WTC11 (cell line): ENCODE data around the gene AURKAIP1. TPM values are rescaled to one million over a fixed set of nuclear protein-coding genes. Genes with fewer than 3 reads are reported as not detected.

ENCODE experiments used
- ATAC-seq: fragments of 200-7000 bp; cut with Tn5 transposase; 2 replicates; pipeline ENCODE4 v1.10.0; 2021; ENCODE audit warnings: mild to moderate bottlenecking, moderate library complexity
- CTCF ChIA-PET: fragments of 300-600 bp; sonication (Branson Sonifier 250); formaldehyde crosslinking; loops from one replicate; lab custom pipeline; 2021; ENCODE audit warnings: antibody characterized with exemption; lab: Charles Lee
- POLR2A ChIA-PET: fragments of 350-600 bp; sonication (Branson Sonifier 250); formaldehyde crosslinking; loops from one replicate; lab custom pipeline; 2021; ENCODE audit warnings: antibody characterized with exemption; lab: Charles Lee
- DNase-seq: peaks from one replicate; pipeline ENCODE4 v3.0.0; 2021; ENCODE audit warnings: low spot score
- H3K27ac Mint-ChIP-seq: 2 replicates; pipeline ENCODE4 v1.8.0; 2021; ENCODE audit warnings: mixed read lengths
- H3K27me3 Mint-ChIP-seq: 2 replicates; pipeline ENCODE4 v1.8.0; 2021; ENCODE audit warnings: low read depth, mild to moderate bottlenecking, moderate library complexity, mixed read lengths
- H3K36me3 Mint-ChIP-seq: 2 replicates; pipeline ENCODE4 v1.8.0; 2021; ENCODE audit warnings: mixed read lengths
- H3K4me1 Mint-ChIP-seq: 2 replicates; pipeline ENCODE4 v1.8.0; 2022; ENCODE audit warnings: mixed read lengths
- H3K4me3 Mint-ChIP-seq: 2 replicates; pipeline ENCODE4 v1.8.0; 2021; ENCODE audit warnings: mild to moderate bottlenecking, moderate library complexity, mixed read lengths
- H3K9me3 Mint-ChIP-seq: 2 replicates; pipeline ENCODE4 v1.8.0; 2021; ENCODE audit warnings: mixed read lengths
- AR ChIP-seq: fragments of 250-450 bp; sonication (Bioruptor Pico); IDR thresholded peaks from 2 replicates; pipeline ENCODE4 v1.9.0; 2021; ENCODE audit warnings: mild to moderate bottlenecking
- CBFB ChIP-seq: sonication (generic); formaldehyde crosslinking; IDR thresholded peaks from 2 replicates; pipeline ENCODE4 v1.8.1; 2022; ENCODE audit warnings: mild to moderate bottlenecking, low read depth, missing genetic modification reagents
- ERG ChIP-seq: fragments of 250-450 bp; sonication (Bioruptor Pico); IDR thresholded peaks from 2 replicates; pipeline ENCODE4 v1.8.0; 2021; ENCODE audit warnings: mild to moderate bottlenecking
- ESRRA ChIP-seq: sonication (generic); formaldehyde crosslinking; IDR thresholded peaks from 2 replicates; pipeline ENCODE4 v1.8.1; 2022; ENCODE audit warnings: mild to moderate bottlenecking, missing genetic modification reagents, borderline replicate concordance
- GRHL2 ChIP-seq: fragments of 250-450 bp; sonication (Bioruptor Pico); IDR thresholded peaks from 2 replicates; pipeline ENCODE4 v1.8.0; 2022; ENCODE audit warnings: mild to moderate bottlenecking, moderate library complexity; ENCODE audit not compliant: insufficient replicate concordance, severe bottlenecking
- HMGA2 ChIP-seq: fragments of 250-450 bp; sonication (Bioruptor Pico); IDR thresholded peaks from 2 replicates; pipeline ENCODE4 v1.4.0; 2021; ENCODE audit warnings: mild to moderate bottlenecking, moderate library complexity
- JAZF1 ChIP-seq: fragments of 250-450 bp; sonication (Bioruptor Pico); IDR thresholded peaks from 2 replicates; pipeline ENCODE4 v1.9.0; 2021; ENCODE audit warnings: moderate library complexity, mild to moderate bottlenecking, inconsistent platforms
- MLX ChIP-seq: sonication (generic); formaldehyde crosslinking; IDR thresholded peaks from 2 replicates; pipeline ENCODE4 v1.8.1; 2023; ENCODE audit warnings: mild to moderate bottlenecking, missing genetic modification reagents, moderate library complexity
- OVOL2 ChIP-seq: fragments of 250-450 bp; sonication (Bioruptor Pico); IDR thresholded peaks from 2 replicates; pipeline ENCODE4 v1.9.0; 2021; ENCODE audit warnings: mild to moderate bottlenecking, borderline replicate concordance
- PRDM15 ChIP-seq: sonication (generic); formaldehyde crosslinking; IDR thresholded peaks from 2 replicates; pipeline ENCODE4 v1.8.0; 2022; ENCODE audit warnings: missing genetic modification reagents
- RELA ChIP-seq: sonication (generic); formaldehyde crosslinking; IDR thresholded peaks from 2 replicates; pipeline ENCODE4 v1.8.1; 2022; ENCODE audit warnings: missing genetic modification reagents, mild to moderate bottlenecking, borderline replicate concordance
- RORB ChIP-seq: fragments of 250-450 bp; sonication (Bioruptor Pico); IDR thresholded peaks from 2 replicates; pipeline ENCODE4 v1.9.0; 2021; ENCODE audit warnings: mild to moderate bottlenecking
- SMAD3 ChIP-seq: sonication (generic); formaldehyde crosslinking; IDR thresholded peaks from 2 replicates; pipeline ENCODE4 v1.8.0; 2022; ENCODE audit warnings: missing genetic modification reagents, mild to moderate bottlenecking, borderline replicate concordance
- STAT6 ChIP-seq: sonication (generic); formaldehyde crosslinking; conservative IDR thresholded peaks from 2 replicates; pipeline ENCODE4 v1.8.1; 2023; ENCODE audit warnings: mild to moderate bottlenecking, low read depth, missing genetic modification reagents, moderate library complexity
- TCF7 ChIP-seq: sonication (generic); formaldehyde crosslinking; IDR thresholded peaks from 2 replicates; pipeline ENCODE4 v1.8.0; 2022; ENCODE audit warnings: mild to moderate bottlenecking, low read depth, missing genetic modification reagents, moderate library complexity
- TEAD1 ChIP-seq: sonication (generic); formaldehyde crosslinking; IDR thresholded peaks from 2 replicates; pipeline ENCODE4 v1.8.0; 2022; ENCODE audit warnings: mild to moderate bottlenecking, missing genetic modification reagents
- USF2 ChIP-seq: sonication (generic); formaldehyde crosslinking; IDR thresholded peaks from 2 replicates; pipeline ENCODE4 v1.8.1; 2023; ENCODE audit warnings: mild to moderate bottlenecking, missing genetic modification reagents, moderate library complexity
- ZNF396 ChIP-seq: fragments of 250-450 bp; sonication (Bioruptor Pico); IDR thresholded peaks from 2 replicates; pipeline ENCODE4 v1.8.0; 2021; ENCODE audit warnings: mild to moderate bottlenecking, moderate library complexity, borderline replicate concordance
- ZNF512 ChIP-seq: sonication (generic); formaldehyde crosslinking; IDR thresholded peaks from 2 replicates; pipeline ENCODE4 v1.8.1; 2022; ENCODE audit warnings: missing genetic modification reagents, borderline replicate concordance
- total RNA-seq: library from RNA; stranded (reverse); gene quantifications from 3 replicates; pipeline ENCODE4 v1.2.3, GENCODE V29; 2021

Gene AURKAIP1
- total RNA-seq, 1 experiment from 2014 or later = 268 TPM

GRCh38 chr1:1380860-1381259 is 5.9 kb upstream of the AURKAIP1 start (continued):
- TF ChIP-seq AR (CRISPR knock-in tag) (no peak), TEAD1 (CRISPR knock-in tag) (no peak), USF2 (CRISPR knock-in tag) (no peak), OVOL2 (CRISPR knock-in tag) (no peak), STAT6 (CRISPR knock-in tag) (no peak)

GRCh38 chr1:1377540-1378205 is 2.7 kb upstream of the AURKAIP1 start:
- DNase-seq (no peak), ATAC-seq (no peak)
- H3K27me3 Mint-ChIP-seq = no peaks in the 10 kb centered on the region
- peaks cover 3% of the 10 kb centered on the region; the same call in 1 of the 2 replicates for H3K4me1 Mint-ChIP-seq
- ChIA-PET POLR2A (interaction anchor here (1.1 kb wide), 1 partner anchor 33 kb away, joined by 3 read pairs; no protein-coding TSS in a partner anchor), CTCF (no interaction called here)
- H3K27ac Mint-ChIP-seq = no peak overlapping the region
- peaks cover 8% of the 10 kb centered on the region; the same call in 1 of the 2 replicates for H3K36me3 Mint-ChIP-seq
- H3K9me3 Mint-ChIP-seq = no peaks in the 10 kb centered on the region
- no peak overlapping the region for H3K4me3 Mint-ChIP-seq
- TF ChIP-seq JAZF1 (CRISPR knock-in tag) (no peak), MLX (no peak), HMGA2 (CRISPR knock-in tag) (no peak), RELA (no peak), PRDM15 (CRISPR knock-in tag) (no peak), ZNF396 (CRISPR knock-in tag) (no peak), ESRRA (CRISPR knock-in tag) (no peak), RORB (CRISPR knock-in tag) (no peak), TCF7 (no peak), ZNF512 (CRISPR knock-in tag) (no peak), GRHL2 (CRISPR knock-in tag) (no peak), CBFB (CRISPR knock-in tag) (no peak), SMAD3 (no peak), USF2 (CRISPR knock-in tag) (no peak), ERG (no peak)
